HG03060 (cell line): Measurements from ENCODE around the gene JAKMIP1.

Source experiments
- ATAC-seq: cut with Tn5 transposase; IDR thresholded peaks from one replicate; pipeline ENCODE4 v1.9.1; 2021; ENCODE audit warnings: low read depth, moderate number of reproducible peaks; ENCODE audit not compliant: unreplicated experiment

Gene JAKMIP1

GRCh38 chr4:6049278-6049677 is 151.1 kb downstream of the JAKMIP1 start:
- ATAC-seq = no peak

GRCh38 chr4:6048537-6048936 is 151.8 kb downstream of the JAKMIP1 start:
- ATAC-seq = no peak

- no peak for ATAC-seq
Observed at GRCh38 chr4:6047130-6047673, 153.1 kb downstream of the JAKMIP1 start.

GRCh38 chr4:6046526-6047129 is 153.7 kb downstream of the JAKMIP1 start:
- no peak for ATAC-seq

- ATAC-seq = no peak
Observed at GRCh38 chr4:6044805-6045204, 155.5 kb downstream of the JAKMIP1 start.

- ATAC-seq = no peak
Observed at GRCh38 chr4:6044276-6044675, 156.1 kb downstream of the JAKMIP1 start.

- ATAC-seq = no peak
Observed at GRCh38 chr4:6043843-6044242, 156.5 kb downstream of the JAKMIP1 start.

GRCh38 chr4:6043188-6043587 is 157.2 kb downstream of the JAKMIP1 start:
- no peak for ATAC-seq

- ATAC-seq = no peak
Observed at GRCh38 chr4:6042293-6043063, 157.9 kb downstream of the JAKMIP1 start.

GRCh38 chr4:6041800-6042199 is 158.5 kb downstream of the JAKMIP1 start:
- ATAC-seq = no peak

- ATAC-seq = no peak
Observed at GRCh38 chr4:6038711-6039110, 161.6 kb downstream of the JAKMIP1 start.

- no peak for ATAC-seq
Observed at GRCh38 chr4:6035786-6036185, 164.6 kb downstream of the JAKMIP1 start.

GRCh38 chr4:6033381-6033780 is 167.0 kb downstream of the JAKMIP1 start:
- no peak for ATAC-seq

- ATAC-seq = no peak
Observed at GRCh38 chr4:6032249-6033244, 167.8 kb downstream of the JAKMIP1 start.

GRCh38 chr4:6031846-6032245 is 168.5 kb downstream of the JAKMIP1 start:
- no peak for ATAC-seq

GRCh38 chr4:6030679-6031078 is 169.7 kb downstream of the JAKMIP1 start:
- ATAC-seq = no peak

- no peak for ATAC-seq
Observed at GRCh38 chr4:6029254-6029653, 171.1 kb downstream of the JAKMIP1 start.

GRCh38 chr4:6028168-6028567 is 172.2 kb downstream of the JAKMIP1 start:
- no peak for ATAC-seq

GRCh38 chr4:6027392-6027791 is 173.0 kb downstream of the JAKMIP1 start:
- ATAC-seq = no peak

- ATAC-seq = no peak
Observed at GRCh38 chr4:6024313-6024960, 175.9 kb downstream of the JAKMIP1 start.
